Heart left ventricle (tissue), 16 donors: ENCODE results near the gene LAMC1. TPM values are rescaled to one million over a fixed set of nuclear protein-coding genes. Genes with fewer than 3 reads are reported as not detected.

Source experiments
- ATAC-seq, 4 donors: fragments of 200-7000 bp; cut with Tn5 transposase; one replicate each; pipeline ENCODE4 v1.9.1; 2020 to 2022; ENCODE audit warnings: moderate library complexity in 4 of 4, mild to moderate bottlenecking in 3 of 4, moderate number of reproducible peaks in 1 of 4
- DNase-seq, 5 donors: peaks; one replicate each; pipeline ENCODE4 v3.0.0-alpha.2; 2020
- H3K27ac ChIP-seq, 12 donors: fragments of 200-600 bp; sonication (generic) in 4 of 12; one replicate each; pipeline versions ENCODE4 v1.5.0 to v1.8.0; 2016 to 2022; ENCODE audit warnings: mild to moderate bottlenecking in 2 of 12
- H3K27me3 ChIP-seq, 9 donors: fragments of 200-600 bp; sonication (generic) in 2 of 9; one replicate each; pipeline versions ENCODE4 v1.5.1 to v1.8.0; 2016 to 2022; ENCODE audit warnings: mild to moderate bottlenecking in 3 of 9
- H3K36me3 ChIP-seq, 9 donors: fragments of 200-600 bp; sonication (generic) in 2 of 9; one replicate each; pipeline versions ENCODE4 v1.5.0 to v1.8.0; 2018 to 2022; ENCODE audit warnings: mild to moderate bottlenecking in 2 of 9
- H3K4me1 ChIP-seq, 12 donors: fragments of 200-600 bp; sonication (generic) in 4 of 12; one replicate each; pipeline versions ENCODE4 v1.5.0 to v1.8.0; 2016 to 2022; ENCODE audit warnings: mild to moderate bottlenecking in 3 of 12
- H3K4me3 ChIP-seq, 12 donors: fragments of 200-600 bp; sonication (generic) in 4 of 12; one replicate each; pipeline versions ENCODE4 v1.5.0 to v1.8.0; 2017 to 2022; ENCODE audit warnings: mild to moderate bottlenecking in 9 of 12, moderate library complexity in 4 of 12
- H3K9me3 ChIP-seq, 12 donors: fragments of 200-600 bp; sonication (generic) in 4 of 12; one replicate each; pipeline versions ENCODE4 v1.5.0 to v1.8.0; 2016 to 2022; ENCODE audit warnings: mild to moderate bottlenecking in 1 of 12
- POLR2A ChIP-seq, 2 donors: fragments of 450-650 bp; IDR thresholded peaks; one replicate each; pipeline ENCODE4 v1.6.1; 2017; ENCODE audit warnings: antibody characterized with exemption in 2 of 2, mild to moderate bottlenecking in 2 of 2, moderate library complexity in 2 of 2
- WGBS, 4 donors: extraction: QIAGEN DNeasy Blood & Tissue Kit in 2 of 4; methylation state at CpG; one replicate each; pipeline versions ENCODE4 v1.1.5 to v1.1.7; 2013 to 2018; 5-methylcytosine and 5-hydroxymethylcytosine counted together
- intact Hi-C, 10 donors: fragments of 100-400 bp; cut with DNase I; formaldehyde crosslinking; loops; one replicate each; pipeline versions ENCODE4 v1.11.1 to v1.14.2; 2022
- polyA plus RNA-seq, 2 donors: library from polyadenylated mRNA; stranded (reverse); fragments of 200-250 nt; gene quantifications; one replicate each; pipeline ENCODE4 v1.2.3, GENCODE V29; 2013
- total RNA-seq, 9 donors: library from RNA; depleted of rRNA in 2 of 9; stranded (reverse); fragments of >200 nt in 2 of 9; fragmentation: NEBNext Ultra II Directional in 3 of 9; extraction: Animal tissue kit (Norgen Biotek cat#: 25700) in 3 of 9; gene quantifications; one replicate each; pipeline versions ENCODE4 v1.1.0 to v1.2.4, GENCODE V29; 2016 to 2023
- TF ChIP-seq, protein P1 (sequence below), 12 donors: fragments of 200-600 bp; sonication (generic) in 4 of 12; IDR thresholded peaks; one replicate each; pipeline versions ENCODE4 v1.5.0 to v1.8.0; 2018 to 2022; ENCODE audit warnings: antibody characterized with exemption in 12 of 12, mild to moderate bottlenecking in 5 of 12
- donor health status: ischemic (EF 13 %, LVEDD 7.1; RV severe dilation, severe dysfunction).
- donor health status: healthy with polysubstance abuse.
- donor health status: DM: no; HTN: yes; CAD: no.
- donor health status: DM: no; HTN: no; CAD: no.
- donor health status: ischemic (EF 25% LVEDD 6.9; RV normal size, moderate dysfunction).
- donor health status: ischemic (EF 25% LVEDD 5.7; RV mildly dilated, moderate dysfunction).
- donor health status: healthy.
- donor health status: DM: yes; HTN: yes; CAD: no.
- donor health status: ischemic (EF 35%, LVEDD 5.7; RV mildly dilated, moderate dysfunction).
- donor health status: nonischemic (EF 11% LVEDD 7.7; RV severe dilation, severe dysfunction).
- donor health status: DM: yes; HTN: yes; CAD: no.
- donor health status: PGD.
- donor health status: ischemic (EF 29% LVEDD 5.4; RV normal size, mild dysfunction).
- donor health status: nonischemic (EF 23%, LVEDD 6.1; RV moderate dilation, normal function).

Gene LAMC1
- total and polyA plus RNA-seq, 11 donors = 22.9 to 226 (median 119) TPM

GRCh38 chr1:183096894-183097293 is 73.7 kb downstream of the LAMC1 start:
- peak in 3 of 5 donors; percentile 35 to 40 (median 36) for DNase-seq

DNA sequence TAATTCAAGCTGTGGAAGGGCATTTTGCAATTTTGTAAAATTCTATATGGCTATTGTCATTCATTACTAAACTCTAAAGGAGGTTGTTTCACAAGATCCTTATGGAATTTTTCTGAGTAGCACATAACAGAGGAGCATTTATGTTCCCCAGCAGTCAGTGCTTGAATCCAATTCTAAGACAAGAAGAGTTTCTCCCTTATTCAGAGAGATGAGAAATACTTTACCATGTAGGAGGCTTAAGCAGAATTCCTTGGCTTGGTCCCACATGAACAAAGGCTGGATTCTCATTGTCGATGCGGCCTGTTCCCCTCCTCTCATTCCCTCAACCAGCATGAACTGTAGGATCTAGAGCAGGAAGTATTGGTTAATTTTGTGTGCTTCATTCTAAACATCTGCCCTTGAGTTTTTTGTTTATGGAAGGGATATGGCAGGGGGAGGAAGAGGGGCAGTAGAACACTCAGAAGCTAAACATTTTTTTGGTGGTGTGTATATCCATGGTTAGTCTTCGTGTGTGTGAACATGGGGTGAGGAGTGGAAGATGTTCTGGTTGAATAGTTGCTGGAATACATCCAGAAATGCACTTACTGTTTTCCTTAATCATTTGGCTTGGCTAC is 74.3 kb downstream of the LAMC1 start:
- Histone ChIP-seq H3K4me1 (peaks cover 0 to 88% (median 67%) of the 10 kb centered on the region in 12 donors), H3K27me3 (no peaks in the 10 kb centered on the region), H3K36me3 (peaks cover 0 to 5% (median 0%) of the 10 kb centered on the region in 9 donors), H3K27ac (peak overlapping the region; percentile 8 to 73 (median 36)), H3K9me3 (no peaks in the 10 kb centered on the region), H3K4me3 (no peak overlapping the region)
- DNase-seq (no peak), ATAC-seq (peak in 2 of 4 donors; percentile 11 to 27)
- intact Hi-C loops = loop anchor here in 2 of 10 donors (5.0 kb wide), 1 partner anchor 75 kb away; the partner anchor contains the start of gene LAMC1 (in 2 of the 2)
- TF ChIP-seq, protein P1, sequence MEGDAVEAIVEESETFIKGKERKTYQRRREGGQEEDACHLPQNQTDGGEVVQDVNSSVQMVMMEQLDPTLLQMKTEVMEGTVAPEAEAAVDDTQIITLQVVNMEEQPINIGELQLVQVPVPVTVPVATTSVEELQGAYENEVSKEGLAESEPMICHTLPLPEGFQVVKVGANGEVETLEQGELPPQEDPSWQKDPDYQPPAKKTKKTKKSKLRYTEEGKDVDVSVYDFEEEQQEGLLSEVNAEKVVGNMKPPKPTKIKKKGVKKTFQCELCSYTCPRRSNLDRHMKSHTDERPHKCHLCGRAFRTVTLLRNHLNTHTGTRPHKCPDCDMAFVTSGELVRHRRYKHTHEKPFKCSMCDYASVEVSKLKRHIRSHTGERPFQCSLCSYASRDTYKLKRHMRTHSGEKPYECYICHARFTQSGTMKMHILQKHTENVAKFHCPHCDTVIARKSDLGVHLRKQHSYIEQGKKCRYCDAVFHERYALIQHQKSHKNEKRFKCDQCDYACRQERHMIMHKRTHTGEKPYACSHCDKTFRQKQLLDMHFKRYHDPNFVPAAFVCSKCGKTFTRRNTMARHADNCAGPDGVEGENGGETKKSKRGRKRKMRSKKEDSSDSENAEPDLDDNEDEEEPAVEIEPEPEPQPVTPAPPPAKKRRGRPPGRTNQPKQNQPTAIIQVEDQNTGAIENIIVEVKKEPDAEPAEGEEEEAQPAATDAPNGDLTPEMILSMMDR (IDR thresholded peaks at IDR 0.05) = no peak
- TF ChIP-seq POLR2A (IDR thresholded peaks at IDR 0.05) = no peak
- 36 to 47% (median 44%) methylated on average over 3 of the region's 3 CpGs for WGBS, 4 donors

More at GRCh38 chr1:183096894-183097293, 73.7 kb downstream of the LAMC1 start:
- 45 to 77% (median 54%) methylated on average over 3 of the region's 3 CpGs for WGBS, 4 donors
- no peak for TF ChIP-seq POLR2A (IDR thresholded peaks at IDR 0.05)
- TF ChIP-seq, protein P1 (IDR thresholded peaks at IDR 0.05) = no peak
- peak overlapping the region in 11 of 12 donors; percentile 11 to 73 (median 39) for H3K27ac ChIP-seq
- no peaks in the 10 kb centered on the region for H3K9me3 ChIP-seq
- peaks cover 0 to 5% (median 0%) of the 10 kb centered on the region in 9 donors for H3K36me3 ChIP-seq
- no peaks in the 10 kb centered on the region for H3K27me3 ChIP-seq
- intact Hi-C loops = loop anchor here in 2 of 10 donors (5.0 kb wide), 1 partner anchor 75 kb away; the partner anchor contains the start of gene LAMC1 (in 2 of the 2)
- H3K4me1 ChIP-seq = peaks cover 0 to 88% (median 67%) of the 10 kb centered on the region in 12 donors
- ATAC-seq = peak; percentile 65 to 84 (median 76)
- H3K4me3 ChIP-seq = no peak overlapping the region

GRCh38 chr1:183098317-183098716 is 75.1 kb downstream of the LAMC1 start:
- Histone ChIP-seq H3K27me3 (no peaks in the 10 kb centered on the region), H3K27ac (peak overlapping the region in 5 of 12 donors; percentile 11 to 66 (median 39)), H3K4me1 (peaks cover 0 to 84% (median 64%) of the 10 kb centered on the region in 12 donors), H3K9me3 (no peaks in the 10 kb centered on the region), H3K4me3 (no peak overlapping the region), H3K36me3 (peaks cover 0 to 7% (median 1%) of the 10 kb centered on the region in 9 donors)
- TF ChIP-seq POLR2A (IDR thresholded peaks at IDR 0.05) = no peak
- TF ChIP-seq, protein P1 (IDR thresholded peaks at IDR 0.05) = no peak
- DNase-seq = no peak
- no peak for ATAC-seq
- intact Hi-C loops = loop anchor here in 2 of 10 donors (5.0 kb wide), 1 partner anchor 76 kb away; the partner anchor contains the start of gene LAMC1 (in 2 of the 2)
- WGBS, 4 donors = 94 to 97% (median 94%) methylated on average over 2 of the region's 2 CpGs

DNA sequence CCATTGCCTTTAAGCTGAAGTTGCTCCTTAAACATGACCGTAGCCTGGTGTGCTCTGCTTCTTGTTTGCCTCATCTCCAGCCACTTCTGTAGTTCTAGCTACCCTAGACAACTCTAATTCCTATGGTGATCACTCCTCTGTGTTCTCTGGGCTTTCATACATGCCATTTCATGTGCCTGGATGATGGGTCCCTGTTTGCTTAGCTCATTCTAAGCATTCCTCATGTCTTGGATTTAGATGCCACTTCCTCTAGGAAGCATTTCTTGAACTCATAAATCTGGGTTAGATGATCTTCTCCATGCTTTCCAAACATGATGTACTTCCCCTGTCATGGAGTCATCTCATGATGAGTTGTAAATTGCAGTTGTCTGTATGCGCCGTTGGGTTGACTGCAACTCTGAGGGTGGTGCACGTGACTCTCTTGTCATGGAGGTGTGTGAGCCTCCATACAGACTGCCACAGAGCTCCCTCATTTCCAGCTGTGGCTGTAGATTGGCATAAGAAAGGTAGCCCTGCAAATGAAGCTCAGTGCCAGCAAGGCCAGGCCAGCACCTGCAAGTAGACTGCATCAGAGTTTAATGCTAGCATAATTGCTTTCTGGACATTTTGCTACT is 77.2 kb downstream of the LAMC1 start:
- TF ChIP-seq, protein P1 (IDR thresholded peaks at IDR 0.05) = no peak
- no peak for TF ChIP-seq POLR2A (IDR thresholded peaks at IDR 0.05)
- H3K9me3 ChIP-seq = no peaks in the 10 kb centered on the region
- H3K27me3 ChIP-seq = no peaks in the 10 kb centered on the region
- DNase-seq (no peak), ATAC-seq (no peak)
- H3K4me1 ChIP-seq = peaks cover 0 to 93% (median 67%) of the 10 kb centered on the region in 12 donors
- intact Hi-C loops = loop anchor here in 6 of 10 donors (5.0 to 10.0 kb wide), 4 partner anchors 58 to 136 kb away; partner anchors contain the start of gene LAMC1 (in 2 of the 6)
- no peak overlapping the region for H3K4me3 ChIP-seq
- WGBS, 4 donors = 80 to 95% (median 95%) methylated on average over 4 of the region's 4 CpGs
- H3K36me3 ChIP-seq = peaks cover 0 to 22% (median 15%) of the 10 kb centered on the region in 9 donors
- H3K27ac ChIP-seq = no peak overlapping the region
